Keratinocyte (primary cell): ENCODE measurements around the gene MMP12.

Experiments
- EZH2 ChIP-seq: IDR thresholded peaks from one replicate; pipeline ENCODE4 v1.6.1; 2012; ENCODE audit warnings: inconsistent platforms, mild to moderate bottlenecking, low read length, moderate library complexity
- TF ChIP-seq, protein P1 (sequence below), 3 experiments: IDR thresholded peaks in 1 of 3; conservative IDR thresholded peaks in 1 of 3; optimal IDR thresholded peaks in 1 of 3; 2 replicates in 2 of 3; 3 replicates in 1 of 3; pipeline versions ENCODE3 to v1.5.1; 2011; ENCODE audit warnings: low read length in 3 of 3, mild to moderate bottlenecking in 3 of 3, moderate library complexity in 2 of 3, control low read depth in 1 of 3, inconsistent platforms in 1 of 3; ENCODE audit not compliant: insufficient read depth in 2 of 3; ENCODE audit errors: extremely low read depth in 1 of 3

DNA sequence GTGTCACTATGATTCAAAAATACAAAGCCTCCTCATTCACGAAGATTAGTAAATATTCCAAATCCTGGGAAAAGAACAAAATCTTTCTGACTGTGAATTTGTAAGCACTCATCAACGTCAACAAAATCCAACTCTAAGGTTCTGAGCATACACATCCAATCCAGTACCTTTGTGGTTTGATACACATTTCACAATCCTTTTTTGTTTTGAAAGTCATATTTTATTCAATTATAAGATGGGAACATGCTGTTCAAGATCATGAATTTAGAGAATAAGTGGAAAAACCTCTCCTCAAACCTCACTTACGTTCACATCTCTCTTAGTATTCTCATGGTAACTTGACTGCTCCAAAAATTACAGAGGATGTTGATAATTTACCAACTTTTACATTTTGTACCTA lies 21.7 kb downstream of the MMP12 start:
- TF ChIP-seq, protein P1, sequence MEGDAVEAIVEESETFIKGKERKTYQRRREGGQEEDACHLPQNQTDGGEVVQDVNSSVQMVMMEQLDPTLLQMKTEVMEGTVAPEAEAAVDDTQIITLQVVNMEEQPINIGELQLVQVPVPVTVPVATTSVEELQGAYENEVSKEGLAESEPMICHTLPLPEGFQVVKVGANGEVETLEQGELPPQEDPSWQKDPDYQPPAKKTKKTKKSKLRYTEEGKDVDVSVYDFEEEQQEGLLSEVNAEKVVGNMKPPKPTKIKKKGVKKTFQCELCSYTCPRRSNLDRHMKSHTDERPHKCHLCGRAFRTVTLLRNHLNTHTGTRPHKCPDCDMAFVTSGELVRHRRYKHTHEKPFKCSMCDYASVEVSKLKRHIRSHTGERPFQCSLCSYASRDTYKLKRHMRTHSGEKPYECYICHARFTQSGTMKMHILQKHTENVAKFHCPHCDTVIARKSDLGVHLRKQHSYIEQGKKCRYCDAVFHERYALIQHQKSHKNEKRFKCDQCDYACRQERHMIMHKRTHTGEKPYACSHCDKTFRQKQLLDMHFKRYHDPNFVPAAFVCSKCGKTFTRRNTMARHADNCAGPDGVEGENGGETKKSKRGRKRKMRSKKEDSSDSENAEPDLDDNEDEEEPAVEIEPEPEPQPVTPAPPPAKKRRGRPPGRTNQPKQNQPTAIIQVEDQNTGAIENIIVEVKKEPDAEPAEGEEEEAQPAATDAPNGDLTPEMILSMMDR (optimal IDR thresholded peaks at IDR 0.05 in 1 of 3, IDR thresholded peaks at IDR 0.05 in 1 of 3, conservative IDR thresholded peaks at IDR 0.05 in 1 of 3; ENCODE audit: extremely low read depth in 1 of 3, insufficient read depth in 2 of 3, low read length in 3 of 3), result no peak
- TF ChIP-seq EZH2, result no peak
